ENCODE measurements around the gene PLAGL1.
"Not testable (repeated sequence)": the region's sequence is repeated elsewhere in the genome, so short reads cannot be mapped to it uniquely, and the experiment has no call there.

Gene PLAGL1

GRCh38 chr6:144008120-144008811 lies at the start of gene PLAGL1:
Gene PLAGL1 (minus strand): TSS chr6:144008259. CDS start chr6:143948136, 60,123 bp downstream.
- no peak for DNase-seq (ENCODE audit: low read depth, low spot score)

- DNase-seq (ENCODE audit: low read depth, low spot score) = no peak
Measured at GRCh38 chr6:144055121-144055931, 47.3 kb upstream of the PLAGL1 start.

- DNase-seq (ENCODE audit: low read depth, low spot score) = no peak
Measured at GRCh38 chr6:144053601-144054000, 45.5 kb upstream of the PLAGL1 start.

GRCh38 chr6:144052488-144052887 lies 44.4 kb upstream of the PLAGL1 start:
- DNase-seq (ENCODE audit: low read depth, low spot score) = no peak

GRCh38 chr6:144049386-144049785 lies 41.3 kb upstream of the PLAGL1 start:
- no peak for DNase-seq (ENCODE audit: low read depth, low spot score)

GRCh38 chr6:144047688-144048087 lies 39.6 kb upstream of the PLAGL1 start:
- no peak for DNase-seq (ENCODE audit: low read depth, low spot score)

GRCh38 chr6:144046672-144047071 lies 38.6 kb upstream of the PLAGL1 start:
- not testable (repeated sequence) for DNase-seq (ENCODE audit: low read depth, low spot score)

GRCh38 chr6:144044989-144045388 lies 36.9 kb upstream of the PLAGL1 start:
- DNase-seq (ENCODE audit: low read depth, low spot score) = not testable (repeated sequence)

GRCh38 chr6:144036835-144037195 lies 28.8 kb upstream of the PLAGL1 start:
- no peak for DNase-seq (ENCODE audit: low read depth, low spot score)

- no peak for DNase-seq (ENCODE audit: low read depth, low spot score)
Measured at GRCh38 chr6:144036064-144036834, 28.2 kb upstream of the PLAGL1 start.

GRCh38 chr6:144035416-144035815 lies 27.4 kb upstream of the PLAGL1 start:
- no peak for DNase-seq (ENCODE audit: low read depth, low spot score)

- no peak for DNase-seq (ENCODE audit: low read depth, low spot score)
Measured at GRCh38 chr6:144033816-144034735, 26.0 kb upstream of the PLAGL1 start.

- no peak for DNase-seq (ENCODE audit: low read depth, low spot score)
Measured at GRCh38 chr6:144029452-144029851, 21.4 kb upstream of the PLAGL1 start.

GRCh38 chr6:144027932-144028587 lies 20.0 kb upstream of the PLAGL1 start:
- DNase-seq (ENCODE audit: low read depth, low spot score) = no peak

- DNase-seq (ENCODE audit: low read depth, low spot score) = no peak
Measured at GRCh38 chr6:144023216-144023615, 15.2 kb upstream of the PLAGL1 start.

- no peak for DNase-seq (ENCODE audit: low read depth, low spot score)
Measured at GRCh38 chr6:144019929-144020328, 11.9 kb upstream of the PLAGL1 start.

- DNase-seq (ENCODE audit: low read depth, low spot score) = no peak
Measured at GRCh38 chr6:144017166-144018094, 9.4 kb upstream of the PLAGL1 start.

- DNase-seq (ENCODE audit: low read depth, low spot score) = peak; percentile 21
Measured at GRCh38 chr6:144013486-144013909, 5.4 kb upstream of the PLAGL1 start.

GRCh38 chr6:144012534-144012933 lies 4.5 kb upstream of the PLAGL1 start:
- no peak for DNase-seq (ENCODE audit: low read depth, low spot score)
